ENCODE results near the gene BANF2. TPM values are rescaled to one million over a fixed set of nuclear protein-coding genes. Genes with fewer than 3 reads are reported as not detected.
A peak's percentile ranks its signal among the peaks of the same experiment; 100 is the strongest.

The BANF2 gene
- total and polyA plus RNA-seq, 4 donors: not detected

DNA sequence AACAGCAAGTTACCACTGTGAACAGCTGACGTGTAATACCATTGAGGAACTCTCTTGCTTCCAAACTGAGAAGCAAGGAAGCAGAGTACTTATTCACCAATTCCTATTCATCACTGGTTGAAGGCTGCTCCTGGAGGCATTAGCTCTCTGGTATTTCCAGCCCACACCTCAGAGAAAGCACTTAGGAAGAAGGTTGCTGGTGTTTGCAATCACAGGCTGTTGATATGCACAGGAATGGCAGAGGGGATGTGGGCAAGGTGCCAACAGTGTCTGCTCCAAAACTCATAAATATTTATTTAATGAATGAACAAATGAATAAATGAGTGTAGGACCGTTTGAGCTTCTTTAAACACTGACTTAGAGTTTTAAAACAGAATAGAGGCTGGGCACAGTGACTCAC, 10.8 kb upstream of the BANF2 start:
- 33% methylated on average over 2 of the region's 2 CpGs for WGBS (ENCODE audit: insufficient coverage)
- Histone ChIP-seq H3K27ac (ENCODE audit: low read depth, low read length) (no peak overlapping the region), H3K9me3 (ENCODE audit: control insufficient read depth, insufficient read depth, low read length) (no peaks in the 10 kb centered on the region), H3K36me3 (ENCODE audit: control insufficient read depth, insufficient read depth, low read length) (no peaks in the 10 kb centered on the region), H3K4me1 (ENCODE audit: control insufficient read depth, insufficient read depth, low read length) (peaks cover 8% of the 10 kb centered on the region), H3K27me3 (ENCODE audit: control insufficient read depth, insufficient read depth, low read length) (peaks cover 10% of the 10 kb centered on the region), H3K4me3 (ENCODE audit: low read depth, low read length) (no peak overlapping the region)
- DNase-seq (ENCODE audit: low read depth in 4 of 6, low spot score in 6 of 6): peak in 2 of 6 donors; percentile 26 to 40

DNA sequence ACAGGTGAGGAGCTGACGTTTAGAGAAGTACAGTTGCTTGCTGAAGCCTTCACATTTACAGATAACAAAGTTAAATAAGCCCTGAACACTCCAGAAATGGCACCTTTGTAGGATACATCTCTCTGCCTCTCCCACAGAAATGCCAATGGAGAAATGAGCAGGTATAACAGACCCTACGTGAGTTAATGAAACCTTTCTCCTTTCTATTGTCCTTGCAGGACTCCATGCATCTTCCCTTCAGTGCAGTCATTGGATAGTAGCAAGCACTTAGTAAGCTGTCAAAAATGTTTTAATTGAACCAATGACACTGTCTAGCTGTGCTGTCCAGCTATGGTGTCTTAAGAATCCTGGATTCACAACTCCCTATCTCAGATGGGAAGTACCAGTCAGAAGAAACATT, 9.6 kb upstream of the BANF2 start:
- whole genome bisulfite sequencing (ENCODE audit: insufficient coverage): no CpG with 5 or more reads among the region's 2 CpGs
- H3K9me3 ChIP-seq (ENCODE audit: control insufficient read depth, insufficient read depth, low read length): no peaks in the 10 kb centered on the region
- no peak overlapping the region for H3K27ac ChIP-seq (ENCODE audit: low read depth, low read length)
- peaks cover 5% of the 10 kb centered on the region for H3K27me3 ChIP-seq (ENCODE audit: control insufficient read depth, insufficient read depth, low read length)
- DNase-seq (ENCODE audit: low read depth in 4 of 6, low spot score in 6 of 6): no peak
- no peak overlapping the region for H3K4me3 ChIP-seq (ENCODE audit: low read depth, low read length)
- H3K36me3 ChIP-seq (ENCODE audit: control insufficient read depth, insufficient read depth, low read length): no peaks in the 10 kb centered on the region
- H3K4me1 ChIP-seq (ENCODE audit: control insufficient read depth, insufficient read depth, low read length): peaks cover 8% of the 10 kb centered on the region

GRCh38 chr20:17691758-17692157, 8.0 kb upstream of the BANF2 start:
- no peak overlapping the region for H3K27ac ChIP-seq (ENCODE audit: low read depth, low read length)
- peaks cover 2% of the 10 kb centered on the region for H3K27me3 ChIP-seq (ENCODE audit: control insufficient read depth, insufficient read depth, low read length)
- no peak overlapping the region for H3K4me3 ChIP-seq (ENCODE audit: low read depth, low read length)
- no peaks in the 10 kb centered on the region for H3K36me3 ChIP-seq (ENCODE audit: control insufficient read depth, insufficient read depth, low read length)
- DNase-seq (ENCODE audit: low read depth in 4 of 6, low spot score in 6 of 6): no peak
- 100% methylated on average over 1 of the region's 2 CpGs for WGBS (ENCODE audit: insufficient coverage)
- peaks cover 8% of the 10 kb centered on the region for H3K4me1 ChIP-seq (ENCODE audit: control insufficient read depth, insufficient read depth, low read length)
- no peaks in the 10 kb centered on the region for H3K9me3 ChIP-seq (ENCODE audit: control insufficient read depth, insufficient read depth, low read length)

GRCh38 chr20:17693444-17694001, 6.2 kb upstream of the BANF2 start:
- H3K4me1 ChIP-seq (ENCODE audit: control insufficient read depth, insufficient read depth, low read length): peaks cover 8% of the 10 kb centered on the region
- peak in 2 of 6 donors; percentile 56 to 63 for DNase-seq (ENCODE audit: low read depth in 4 of 6, low spot score in 6 of 6)

DNA sequence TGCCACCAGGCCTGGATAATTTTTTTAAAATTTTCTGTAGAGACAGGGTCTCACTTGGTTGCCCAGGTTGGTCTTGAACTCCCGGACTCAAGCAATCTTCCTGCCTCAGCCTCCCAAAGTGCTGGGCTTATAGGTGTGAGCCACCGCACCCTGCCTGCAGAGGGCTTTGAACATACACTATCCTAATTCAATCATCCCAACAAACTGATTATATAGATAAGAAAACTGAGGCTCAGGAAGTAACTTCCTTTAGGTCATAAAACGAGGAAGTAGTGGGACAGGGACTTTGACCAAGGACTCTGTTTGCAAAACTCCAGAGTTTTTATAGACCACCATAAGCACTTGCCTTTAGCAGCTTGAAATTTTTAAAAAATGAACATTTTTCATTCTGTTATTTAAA, 5.0 kb upstream of the BANF2 start:
- no CpG with 5 or more reads among the region's 3 CpGs for WGBS (ENCODE audit: insufficient coverage)
- no peak for DNase-seq (ENCODE audit: low read depth in 4 of 6, low spot score in 6 of 6)
- Histone ChIP-seq H3K27ac (ENCODE audit: low read depth, low read length) (no peak overlapping the region), H3K4me3 (ENCODE audit: low read depth, low read length) (no peak overlapping the region), H3K9me3 (ENCODE audit: control insufficient read depth, insufficient read depth, low read length) (no peaks in the 10 kb centered on the region), H3K36me3 (ENCODE audit: control insufficient read depth, insufficient read depth, low read length) (no peaks in the 10 kb centered on the region), H3K4me1 (ENCODE audit: control insufficient read depth, insufficient read depth, low read length) (peaks cover 8% of the 10 kb centered on the region), H3K27me3 (ENCODE audit: control insufficient read depth, insufficient read depth, low read length) (peaks cover 2% of the 10 kb centered on the region)

More at GRCh38 chr20:17693444-17694001, 6.2 kb upstream of the BANF2 start:
- WGBS (ENCODE audit: insufficient coverage): 34% methylated on average over 18 of the region's 18 CpGs
- Histone ChIP-seq H3K36me3 (ENCODE audit: control insufficient read depth, insufficient read depth, low read length) (no peaks in the 10 kb centered on the region), H3K4me3 (ENCODE audit: low read depth, low read length) (no peak overlapping the region), H3K27ac (ENCODE audit: low read depth, low read length) (no peak overlapping the region), H3K9me3 (ENCODE audit: control insufficient read depth, insufficient read depth, low read length) (no peaks in the 10 kb centered on the region), H3K27me3 (ENCODE audit: control insufficient read depth, insufficient read depth, low read length) (peaks cover 2% of the 10 kb centered on the region)

GRCh38 chr20:17696287-17696686, 3.5 kb upstream of the BANF2 start:
- no CpG with 5 or more reads among the region's 1 CpG for WGBS (ENCODE audit: insufficient coverage)
- Histone ChIP-seq H3K4me1 (ENCODE audit: control insufficient read depth, insufficient read depth, low read length) (peaks cover 8% of the 10 kb centered on the region), H3K27me3 (ENCODE audit: control insufficient read depth, insufficient read depth, low read length) (peaks cover 2% of the 10 kb centered on the region), H3K9me3 (ENCODE audit: control insufficient read depth, insufficient read depth, low read length) (no peaks in the 10 kb centered on the region), H3K4me3 (ENCODE audit: low read depth, low read length) (no peak overlapping the region), H3K36me3 (ENCODE audit: control insufficient read depth, insufficient read depth, low read length) (no peaks in the 10 kb centered on the region), H3K27ac (ENCODE audit: low read depth, low read length) (no peak overlapping the region)
- DNase-seq (ENCODE audit: low read depth in 4 of 6, low spot score in 6 of 6): no peak

DNA sequence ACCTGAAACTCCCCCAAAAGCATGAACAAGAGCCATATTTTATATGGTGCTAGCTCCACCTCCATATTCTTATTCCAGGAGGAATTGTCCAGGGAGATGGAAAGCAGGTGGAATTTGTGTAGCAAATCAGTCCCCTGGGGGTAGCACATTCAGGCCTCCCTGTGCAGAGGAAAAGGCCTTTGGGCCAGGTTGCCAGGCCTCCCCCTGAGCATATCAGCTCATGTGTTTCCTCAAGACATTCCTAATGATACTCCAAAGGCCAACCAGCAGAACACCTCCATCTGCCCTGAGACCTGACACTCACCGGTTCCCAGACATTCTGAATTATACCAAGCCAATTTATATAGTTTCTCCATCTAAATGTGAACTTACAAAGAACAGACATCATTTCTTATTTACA, 2.6 kb upstream of the BANF2 start:
- H3K9me3 ChIP-seq (ENCODE audit: control insufficient read depth, insufficient read depth, low read length): no peaks in the 10 kb centered on the region
- no peak overlapping the region for H3K4me3 ChIP-seq (ENCODE audit: low read depth, low read length)
- no peak for DNase-seq (ENCODE audit: low read depth in 4 of 6, low spot score in 6 of 6)
- WGBS (ENCODE audit: insufficient coverage): 83% methylated on average over 1 of the region's 1 CpG
- peaks cover 8% of the 10 kb centered on the region for H3K4me1 ChIP-seq (ENCODE audit: control insufficient read depth, insufficient read depth, low read length)
- peaks cover under 1% of the 10 kb centered on the region for H3K27me3 ChIP-seq (ENCODE audit: control insufficient read depth, insufficient read depth, low read length)
- no peak overlapping the region for H3K27ac ChIP-seq (ENCODE audit: low read depth, low read length)
- no peaks in the 10 kb centered on the region for H3K36me3 ChIP-seq (ENCODE audit: control insufficient read depth, insufficient read depth, low read length)

- H3K27me3 ChIP-seq (ENCODE audit: control insufficient read depth, insufficient read depth, low read length): no peaks in the 10 kb centered on the region
- no peaks in the 10 kb centered on the region for H3K9me3 ChIP-seq (ENCODE audit: control insufficient read depth, insufficient read depth, low read length)
- no peak overlapping the region for H3K4me3 ChIP-seq (ENCODE audit: low read depth, low read length)
- DNase-seq (ENCODE audit: low read depth in 4 of 6, low spot score in 6 of 6): no peak
- H3K36me3 ChIP-seq (ENCODE audit: control insufficient read depth, insufficient read depth, low read length): no peaks in the 10 kb centered on the region
- WGBS (ENCODE audit: insufficient coverage): 47% methylated on average over 4 of the region's 5 CpGs
- peaks cover 5% of the 10 kb centered on the region for H3K4me1 ChIP-seq (ENCODE audit: control insufficient read depth, insufficient read depth, low read length)
- H3K27ac ChIP-seq (ENCODE audit: low read depth, low read length): no peak overlapping the region
Observed at GRCh38 chr20:17698384-17698783, 1.4 kb upstream of the BANF2 start.

GRCh38 chr20:17700637-17701036, 871 bp downstream of the BANF2 start:
- 78% methylated on average over 5 of the region's 7 CpGs for WGBS (ENCODE audit: insufficient coverage)
- Histone ChIP-seq H3K4me3 (ENCODE audit: low read depth, low read length) (no peak overlapping the region), H3K27ac (ENCODE audit: low read depth, low read length) (no peak overlapping the region), H3K9me3 (ENCODE audit: control insufficient read depth, insufficient read depth, low read length) (no peaks in the 10 kb centered on the region), H3K36me3 (ENCODE audit: control insufficient read depth, insufficient read depth, low read length) (no peaks in the 10 kb centered on the region), H3K27me3 (ENCODE audit: control insufficient read depth, insufficient read depth, low read length) (no peaks in the 10 kb centered on the region), H3K4me1 (ENCODE audit: control insufficient read depth, insufficient read depth, low read length) (no peaks in the 10 kb centered on the region)
- no peak for DNase-seq (ENCODE audit: low read depth in 4 of 6, low spot score in 6 of 6)

DNA sequence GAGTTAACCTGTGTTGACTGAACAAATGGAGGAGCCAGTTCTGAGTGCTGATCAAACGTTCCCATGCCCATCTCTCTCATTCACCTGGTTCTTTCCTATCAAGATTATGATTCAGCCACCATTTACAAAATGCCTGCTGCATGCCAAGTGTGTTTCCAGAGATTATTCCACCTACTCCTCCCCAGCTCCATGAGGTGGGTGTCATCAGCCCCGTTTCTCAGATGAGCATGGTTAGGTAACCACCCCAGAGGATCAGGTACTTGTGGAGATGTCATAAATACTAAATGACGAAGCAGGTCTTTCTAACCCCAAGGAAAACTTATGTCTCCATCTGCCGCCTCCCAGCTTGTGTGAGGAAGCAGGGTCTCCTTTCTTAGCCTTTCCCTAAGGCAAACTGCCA, 2.1 kb downstream of the BANF2 start:
- no peaks in the 10 kb centered on the region for H3K36me3 ChIP-seq (ENCODE audit: control insufficient read depth, insufficient read depth, low read length)
- WGBS (ENCODE audit: insufficient coverage): 64% methylated on average over 2 of the region's 4 CpGs
- H3K4me1 ChIP-seq (ENCODE audit: control insufficient read depth, insufficient read depth, low read length): no peaks in the 10 kb centered on the region
- H3K27me3 ChIP-seq (ENCODE audit: control insufficient read depth, insufficient read depth, low read length): no peaks in the 10 kb centered on the region
- H3K9me3 ChIP-seq (ENCODE audit: control insufficient read depth, insufficient read depth, low read length): no peaks in the 10 kb centered on the region
- H3K4me3 ChIP-seq (ENCODE audit: low read depth, low read length): no peak overlapping the region
- DNase-seq (ENCODE audit: low read depth in 4 of 6, low spot score in 6 of 6): no peak
- H3K27ac ChIP-seq (ENCODE audit: low read depth, low read length): no peak overlapping the region

Measured in spinal cord (tissue), 10 donors.